GM18499 (cell line): Measurements from ENCODE around the gene ADGRV1.
A peak's percentile ranks its signal among the peaks of the same experiment; 100 is the strongest.

Source experiments
- ATAC-seq: cut with Tn5 transposase; IDR thresholded peaks from one replicate; pipeline ENCODE4 v1.9.1; 2021; ENCODE audit warnings: moderate number of reproducible peaks; ENCODE audit not compliant: insufficient read depth, unreplicated experiment

The ADGRV1 gene

DNA sequence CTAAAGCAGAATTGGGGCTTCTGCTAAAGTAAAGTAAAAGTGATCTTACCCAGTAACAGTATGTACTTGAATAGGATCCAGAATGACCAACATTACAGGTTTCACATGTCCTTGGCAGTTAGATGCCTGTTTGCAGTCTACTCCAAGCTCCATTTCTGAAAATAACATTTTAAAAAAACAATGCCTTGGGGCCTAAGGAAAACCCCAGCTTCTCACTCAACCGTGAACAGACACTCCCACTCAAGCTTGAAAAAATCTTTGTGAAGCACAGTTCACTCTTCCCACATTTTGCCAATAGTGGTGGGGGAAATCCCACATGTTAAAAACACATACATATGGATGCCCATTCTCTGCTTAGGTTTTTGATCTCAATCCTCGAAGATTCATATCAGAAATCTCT, 520.4 kb downstream of the ADGRV1 start:
- no peak for ATAC-seq

GRCh38 chr5:91089758-91090157, 531.2 kb downstream of the ADGRV1 start:
- no peak for ATAC-seq

GRCh38 chr5:91090995-91091394, 532.4 kb downstream of the ADGRV1 start:
- no peak for ATAC-seq

- ATAC-seq, result no peak
Observed at GRCh38 chr5:91091471-91092234, 533.1 kb downstream of the ADGRV1 start.

DNA sequence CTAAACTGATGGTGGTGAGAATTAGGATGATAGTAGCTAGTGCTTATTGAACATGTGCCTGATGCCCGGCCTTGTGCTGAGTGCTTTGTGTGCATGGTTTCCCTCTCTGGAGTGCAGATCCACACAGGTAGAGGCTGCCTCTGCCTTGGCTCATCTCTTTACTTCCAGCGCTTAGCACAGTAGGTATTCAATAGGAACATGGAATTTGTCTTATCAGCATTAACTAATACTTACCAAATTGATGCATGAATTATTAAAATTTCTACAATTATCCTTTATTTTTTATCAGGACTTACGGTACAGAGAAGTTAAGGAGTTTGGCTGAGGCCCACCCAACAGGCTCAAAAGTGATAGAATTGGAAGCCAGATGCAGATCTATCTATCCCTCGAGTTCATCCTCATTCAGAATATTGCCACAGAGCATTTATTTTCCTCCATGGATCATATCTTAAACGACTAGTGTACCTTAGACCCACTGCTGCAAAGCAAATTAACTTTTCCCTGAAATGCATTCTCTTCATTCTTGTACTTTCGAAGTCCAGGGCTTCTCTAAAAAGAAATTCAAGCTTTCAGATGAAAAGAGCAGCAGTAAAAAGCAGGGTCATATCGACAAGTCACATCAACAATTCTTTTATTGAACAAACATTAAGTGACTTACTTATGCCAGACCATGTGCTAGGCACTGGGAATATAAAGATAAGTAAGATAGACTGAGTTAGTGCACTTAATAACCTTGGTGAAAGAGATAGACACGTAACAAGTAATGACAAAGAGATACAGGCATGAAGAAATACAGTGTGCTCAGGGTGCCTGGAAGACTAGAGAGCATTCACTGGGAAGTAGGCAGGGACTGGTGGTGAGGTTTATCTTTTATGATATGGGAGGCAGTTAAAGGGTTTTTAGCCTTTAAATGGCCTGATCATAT, 534.5 kb downstream of the ADGRV1 start:
- no peak for ATAC-seq

DNA sequence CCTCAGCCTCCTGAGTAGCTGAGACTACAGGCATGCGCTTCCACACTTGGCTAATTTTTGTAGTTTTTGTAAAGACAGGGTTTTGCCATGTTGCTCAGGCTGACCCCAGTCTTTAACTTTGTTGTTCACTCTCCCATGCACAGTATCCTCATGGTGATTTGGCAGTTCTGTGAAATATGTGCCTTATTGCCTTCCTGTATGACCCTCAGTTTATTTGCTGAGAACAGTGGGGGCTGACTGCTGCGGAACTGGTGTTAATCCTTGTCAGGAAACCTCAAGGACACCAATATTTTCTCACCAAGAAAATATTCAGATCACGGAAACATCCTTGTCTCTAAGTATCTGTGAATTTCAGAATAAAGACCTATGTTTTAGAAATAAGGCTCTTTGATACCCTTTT, 536.7 kb downstream of the ADGRV1 start:
- ATAC-seq, result no peak

- no peak for ATAC-seq
Observed at GRCh38 chr5:91095786-91096385, 537.3 kb downstream of the ADGRV1 start.

GRCh38 chr5:91098541-91098940, 539.9 kb downstream of the ADGRV1 start:
- no peak for ATAC-seq

DNA sequence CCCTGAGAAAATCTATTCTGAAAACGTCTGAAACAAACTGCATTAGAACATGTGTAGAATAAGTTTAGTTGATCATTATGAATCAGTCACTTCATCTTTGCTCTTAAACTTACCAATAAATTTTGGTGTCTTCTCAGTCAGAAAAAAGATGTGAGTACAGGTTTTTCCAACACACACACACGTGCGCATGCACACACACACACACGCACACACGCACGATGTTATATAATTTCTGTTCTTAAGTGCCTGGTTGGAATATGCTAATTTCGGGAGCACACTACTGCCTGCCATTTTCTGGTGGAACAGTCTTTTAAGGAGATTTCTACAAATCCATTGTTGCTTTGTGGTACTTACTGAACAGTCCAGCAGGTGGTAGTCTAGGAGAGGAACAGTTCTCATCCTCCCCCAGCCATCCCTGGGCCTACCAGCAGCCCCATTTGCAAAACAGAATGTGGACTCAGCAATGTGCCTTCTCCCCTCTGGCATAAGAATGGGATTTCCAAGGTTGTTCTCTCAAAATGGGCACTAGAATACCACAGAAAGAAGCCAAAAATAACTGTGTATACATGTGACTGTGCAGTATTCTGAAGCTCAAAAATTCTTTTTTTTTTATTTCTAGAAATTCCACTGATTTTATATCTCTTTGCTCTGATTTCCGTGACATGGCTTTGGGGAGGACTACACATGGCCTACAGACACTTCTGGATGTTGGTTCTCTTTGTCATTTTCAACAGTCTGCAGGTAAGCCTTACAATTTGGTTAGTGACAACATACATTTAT, 543.2 kb downstream of the ADGRV1 start:
- peak; percentile 96 for ATAC-seq

DNA sequence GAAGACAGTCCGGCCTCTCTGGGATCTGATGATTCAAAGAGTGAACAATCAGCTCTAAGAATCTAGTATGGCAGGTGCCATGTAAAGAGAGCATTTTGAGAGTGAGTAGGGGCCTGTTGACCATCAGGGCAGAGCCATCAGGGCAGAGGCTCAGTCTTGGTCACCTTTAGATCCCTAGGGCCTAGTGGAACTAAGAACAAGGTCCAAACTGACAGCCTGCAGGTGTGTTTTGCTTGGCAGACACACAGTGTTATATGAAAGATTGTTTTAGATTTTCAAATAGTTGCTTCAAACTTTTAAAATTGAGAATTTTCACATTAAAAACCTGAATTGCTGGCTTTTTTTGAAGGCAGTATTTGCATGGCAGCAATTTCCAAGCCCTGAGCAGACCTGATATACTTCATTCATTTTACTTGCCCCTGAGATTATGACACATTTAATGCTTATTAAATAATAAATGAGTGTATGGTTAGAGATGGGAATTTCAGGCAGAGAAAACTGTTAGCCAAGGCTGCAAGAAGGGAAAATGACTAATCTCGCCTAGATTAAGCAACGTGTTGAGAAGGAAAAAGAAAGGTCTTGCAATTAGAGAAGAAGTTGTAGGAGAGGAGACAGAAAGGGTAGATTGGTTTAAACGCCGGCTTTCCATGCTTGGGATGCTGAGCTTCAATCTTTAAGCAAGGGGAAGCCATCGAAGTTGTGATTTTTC, 544.9 kb downstream of the ADGRV1 start:
- ATAC-seq, result no peak

DNA sequence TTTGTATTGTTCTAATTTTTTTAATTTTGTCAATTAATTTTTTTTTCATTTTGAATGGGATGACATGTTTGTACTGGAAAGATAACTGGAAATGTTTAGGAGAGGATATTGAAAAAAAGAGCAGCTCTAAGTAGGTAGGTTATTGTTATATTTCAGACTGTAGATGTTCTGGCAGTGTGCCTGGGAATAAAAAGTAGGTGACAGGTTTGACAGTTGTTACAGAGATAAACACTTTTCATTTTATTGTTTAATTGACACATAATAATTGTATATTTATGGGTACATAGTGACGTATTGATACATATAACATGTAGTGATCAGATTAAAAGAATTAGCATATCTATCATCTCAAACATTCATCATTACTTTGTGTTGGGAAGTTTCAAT, 545.5 kb downstream of the ADGRV1 start:
- no peak for ATAC-seq

- ATAC-seq, result no peak
Observed at GRCh38 chr5:91106842-91107511, 548.4 kb downstream of the ADGRV1 start.

DNA sequence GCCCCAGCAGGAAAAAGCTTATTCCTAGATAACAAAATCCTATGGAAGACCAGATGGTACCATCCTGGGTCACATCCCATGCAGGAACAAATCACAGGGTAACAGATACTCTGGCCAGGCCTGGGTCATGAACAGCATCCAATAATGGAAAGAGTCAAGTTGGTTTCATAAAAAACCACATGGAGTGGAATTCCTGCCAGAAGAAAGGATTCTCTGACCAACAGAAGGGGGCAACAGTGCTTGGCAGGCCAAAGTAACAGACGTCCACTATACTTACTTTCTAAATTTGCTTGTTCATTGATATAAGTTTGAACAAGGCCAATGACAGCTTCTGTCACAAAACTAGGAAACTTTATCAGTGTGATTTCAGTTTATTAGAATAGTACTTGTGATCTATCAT, 551.0 kb downstream of the ADGRV1 start:
- no peak for ATAC-seq

DNA sequence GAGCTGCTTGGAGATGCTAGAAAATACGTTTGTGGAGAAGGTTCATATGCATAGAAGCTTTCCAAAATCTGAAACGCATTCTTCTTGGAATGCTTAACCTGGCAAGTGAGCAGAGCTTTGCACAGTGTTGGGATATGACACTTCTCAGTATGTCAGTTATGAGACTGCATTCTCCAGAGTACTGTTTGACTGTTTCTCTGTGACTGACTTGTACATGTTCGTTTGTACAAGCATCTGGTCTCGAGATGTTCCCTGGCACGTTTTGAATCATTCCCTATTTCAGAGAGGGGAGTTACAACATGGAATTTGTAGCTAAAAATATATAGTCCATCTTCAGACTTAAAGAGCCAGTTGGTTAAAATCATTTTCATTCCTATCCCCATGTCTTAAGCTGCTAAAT, 552.1 kb downstream of the ADGRV1 start:
- ATAC-seq, result no peak

DNA sequence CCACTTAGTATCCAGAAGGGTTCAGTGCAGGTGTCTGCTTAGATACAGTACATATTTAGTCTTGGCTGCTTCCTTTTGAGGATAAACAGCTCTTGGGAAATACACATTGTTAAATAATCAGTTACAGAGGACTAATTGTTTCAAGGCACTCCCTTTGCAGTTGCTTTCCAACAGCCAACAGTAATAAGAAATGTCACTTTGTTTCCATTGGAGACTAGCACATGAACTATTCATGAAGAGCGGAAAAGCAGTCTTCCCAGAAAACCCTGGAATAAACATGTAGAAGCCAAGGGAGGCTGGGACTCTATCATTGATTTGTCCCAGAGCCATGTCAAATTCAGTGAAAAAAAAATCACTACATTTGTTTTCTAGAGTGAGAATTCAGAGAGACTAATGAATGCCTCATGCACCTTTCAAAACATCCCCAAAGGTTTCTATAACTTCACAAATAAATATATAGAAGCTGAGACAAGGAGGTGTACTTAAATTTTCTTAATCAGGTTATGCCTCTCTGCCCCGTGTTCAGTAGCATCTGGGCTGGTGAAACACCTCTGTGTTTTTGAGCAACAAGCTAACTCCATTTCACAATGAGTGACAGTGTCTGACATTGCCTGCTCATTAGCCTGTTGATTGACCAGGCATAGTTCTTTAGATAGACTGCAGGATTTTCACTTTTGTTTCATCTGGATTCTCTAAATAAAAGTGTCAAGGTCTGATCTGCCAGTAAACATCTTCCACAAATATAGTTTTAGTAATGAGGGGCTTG, 553.1 kb downstream of the ADGRV1 start:
- ATAC-seq, result no peak

DNA sequence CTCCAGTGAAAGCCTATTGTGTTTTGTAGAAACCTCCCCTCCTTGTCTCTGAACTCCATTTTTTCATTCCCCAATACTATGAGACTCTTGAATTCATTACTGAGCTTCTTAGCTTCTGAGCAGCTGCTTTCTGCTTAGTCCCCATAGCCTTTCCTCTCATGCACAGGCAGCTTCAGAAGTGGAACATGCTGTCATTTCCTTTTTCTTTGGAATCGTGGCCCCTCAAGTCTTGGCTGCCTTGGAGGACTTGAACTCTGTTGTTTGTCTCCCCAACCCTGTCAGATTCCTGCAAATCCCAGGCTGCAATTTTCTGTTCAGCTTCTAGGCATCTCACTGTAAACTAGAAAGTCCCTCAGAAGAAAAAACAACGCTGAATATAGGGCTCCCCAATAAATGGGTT, 556.1 kb downstream of the ADGRV1 start:
- ATAC-seq, result no peak

- no peak for ATAC-seq
Observed at GRCh38 chr5:91118354-91118753, 559.8 kb downstream of the ADGRV1 start.

GRCh38 chr5:91118796-91119195, 560.2 kb downstream of the ADGRV1 start:
- no peak for ATAC-seq

GRCh38 chr5:91119217-91119616, 560.6 kb downstream of the ADGRV1 start:
- ATAC-seq, result no peak
